G401.6 (cell line): ENCODE data around the gene TRIM67.
"Not testable (repeated sequence)": the region's sequence is repeated elsewhere in the genome, so short reads cannot be mapped to it uniquely, and the experiment has no call there.

ENCODE experiments used
- FAIRE-seq: peaks from 2 replicates; lab custom pipeline; 2012; peaks lifted over from hg19 to GRCh38; lab: Jason Lieb, UNC

Gene TRIM67

GRCh38 chr1:231158141-231158540 is 3.7 kb upstream of the TRIM67 start:
- not testable (repeated sequence) for FAIRE-seq

- no peak for FAIRE-seq
These were observed 2.5 kb upstream of the TRIM67 start for GRCh38 chr1:231159202-231159962.

GRCh38 chr1:231159963-231160761 is 1.7 kb upstream of the TRIM67 start:
- FAIRE-seq = no peak

- no peak for FAIRE-seq
These were observed 777 bp upstream of the TRIM67 start for GRCh38 chr1:231160895-231161666.

- no peak for FAIRE-seq
These were observed 575 bp downstream of the TRIM67 start for GRCh38 chr1:231162297-231162969.

- FAIRE-seq = no peak
These were observed 1.3 kb downstream of the TRIM67 start for GRCh38 chr1:231162970-231163829.

- FAIRE-seq = no peak
These were observed 2.1 kb downstream of the TRIM67 start for GRCh38 chr1:231163830-231164427.

GRCh38 chr1:231165371-231165770 is 3.5 kb downstream of the TRIM67 start:
- no peak for FAIRE-seq

GRCh38 chr1:231166398-231166797 is 4.5 kb downstream of the TRIM67 start:
- no peak for FAIRE-seq

GRCh38 chr1:231170875-231171274 is 9.0 kb downstream of the TRIM67 start:
- FAIRE-seq = no peak

- no peak for FAIRE-seq
These were observed 9.9 kb downstream of the TRIM67 start for GRCh38 chr1:231171623-231172197.

GRCh38 chr1:231172411-231172810 is 10.6 kb downstream of the TRIM67 start:
- no peak for FAIRE-seq

GRCh38 chr1:231176421-231176820 is 14.6 kb downstream of the TRIM67 start:
- FAIRE-seq = no peak

GRCh38 chr1:231177226-231177625 is 15.4 kb downstream of the TRIM67 start:
- no peak for FAIRE-seq

GRCh38 chr1:231177936-231178335 is 16.1 kb downstream of the TRIM67 start:
- no peak for FAIRE-seq

- no peak for FAIRE-seq
These were observed 17.1 kb downstream of the TRIM67 start for GRCh38 chr1:231178970-231179369.

- FAIRE-seq = no peak
These were observed 18.2 kb downstream of the TRIM67 start for GRCh38 chr1:231180034-231180433.

GRCh38 chr1:231181271-231181670 is 19.4 kb downstream of the TRIM67 start:
- no peak for FAIRE-seq

- FAIRE-seq = no peak
These were observed 20.5 kb downstream of the TRIM67 start for GRCh38 chr1:231182317-231182716.
